Fibroblast of pulmonary artery (primary cell): ENCODE data around the gene ZNF74.
"Not testable (repeated sequence)": the region's sequence is repeated elsewhere in the genome, so short reads cannot be mapped to it uniquely, and the experiment has no call there.

ENCODE experiments used
- DNase-seq: peaks from one replicate; pipeline ENCODE4 v3.0.0-alpha.2; 2010; ENCODE audit warnings: low read depth
- H3K4me3 ChIP-seq: replicated peaks from 2 replicates; pipeline ENCODE4 v1.5.1; 2011; ENCODE audit warnings: low read depth, mild to moderate bottlenecking, control low read depth, low read length, moderate library complexity
- CTCF ChIP-seq: IDR thresholded peaks from 2 replicates; pipeline ENCODE4 v1.5.1; 2011; ENCODE audit warnings: mild to moderate bottlenecking, control low read depth, low read length, inconsistent platforms; ENCODE audit errors: missing control alignments

The ZNF74 gene

GRCh38 chr22:20393705-20394476 is at the start of gene ZNF74:
ZNF74 (plus strand) TSS chr22:20394151; CDS start chr22:20394629, 478 bp downstream.
- peak within 1 kb of the TSS; percentile 83 for H3K4me3 ChIP-seq
- DNase-seq = peak; percentile 93
- no peak for TF ChIP-seq CTCF

- not testable (repeated sequence) for H3K4me3 ChIP-seq, DNase-seq
Measured at GRCh38 chr22:20346553-20346952, 47.4 kb upstream of the ZNF74 start.

DNA sequence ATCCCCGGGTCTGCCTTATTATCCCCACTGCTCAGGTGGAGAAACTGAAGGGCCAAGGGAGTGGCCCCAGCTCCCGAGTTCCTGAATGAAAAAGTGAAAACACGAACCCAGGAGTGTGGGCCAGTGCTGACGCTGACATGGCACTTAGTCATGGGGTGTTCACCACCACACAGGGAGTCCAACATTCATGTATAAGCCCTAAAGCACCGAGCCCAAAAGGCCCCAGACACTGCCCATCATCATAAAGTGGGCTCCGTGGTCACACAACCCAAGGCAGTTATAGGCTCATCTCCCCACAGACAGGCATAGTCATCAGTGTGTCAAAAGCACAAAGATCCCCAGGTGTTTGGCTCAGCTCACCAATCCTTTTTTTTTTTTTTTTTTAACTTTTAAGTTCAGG is 41.4 kb upstream of the ZNF74 start:
- H3K4me3 ChIP-seq, DNase-seq: not testable (repeated sequence)

DNA sequence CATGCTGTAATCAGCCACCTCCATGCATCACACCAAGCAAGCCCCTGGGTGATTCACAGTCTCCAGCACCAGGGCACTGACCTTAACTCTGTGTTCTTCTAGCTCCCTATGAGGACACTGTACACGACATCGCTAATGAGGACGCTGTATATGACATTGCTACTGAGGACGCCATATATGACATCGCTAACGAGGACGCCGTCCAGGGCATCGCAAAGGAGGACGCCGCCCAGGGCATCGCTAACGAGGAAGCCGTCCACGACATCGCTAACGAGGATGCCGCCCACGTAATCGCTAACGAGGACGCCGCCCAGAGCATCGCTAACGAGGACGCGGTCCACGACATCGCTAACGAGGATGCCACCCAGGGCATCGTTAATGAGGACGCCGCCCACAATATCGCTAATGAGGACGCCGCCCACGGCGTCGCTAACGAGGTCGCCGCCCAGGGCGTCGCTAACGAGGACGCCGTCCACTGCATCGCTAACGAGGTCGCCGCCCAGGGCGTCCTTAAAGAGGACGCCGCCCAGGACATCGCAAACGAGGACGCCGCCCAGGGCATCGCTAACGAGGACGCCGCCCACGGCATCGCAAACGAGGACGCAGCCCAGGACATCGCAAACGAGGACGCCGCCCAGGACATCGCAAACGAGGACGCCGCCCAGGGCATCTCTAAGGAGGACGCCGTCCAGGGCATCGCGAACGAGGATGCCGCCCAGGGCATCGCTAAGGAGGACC is 39.5 kb upstream of the ZNF74 start:
- no peak for TF ChIP-seq CTCF
- no peak overlapping the region for H3K4me3 ChIP-seq
- no peak for DNase-seq

DNA sequence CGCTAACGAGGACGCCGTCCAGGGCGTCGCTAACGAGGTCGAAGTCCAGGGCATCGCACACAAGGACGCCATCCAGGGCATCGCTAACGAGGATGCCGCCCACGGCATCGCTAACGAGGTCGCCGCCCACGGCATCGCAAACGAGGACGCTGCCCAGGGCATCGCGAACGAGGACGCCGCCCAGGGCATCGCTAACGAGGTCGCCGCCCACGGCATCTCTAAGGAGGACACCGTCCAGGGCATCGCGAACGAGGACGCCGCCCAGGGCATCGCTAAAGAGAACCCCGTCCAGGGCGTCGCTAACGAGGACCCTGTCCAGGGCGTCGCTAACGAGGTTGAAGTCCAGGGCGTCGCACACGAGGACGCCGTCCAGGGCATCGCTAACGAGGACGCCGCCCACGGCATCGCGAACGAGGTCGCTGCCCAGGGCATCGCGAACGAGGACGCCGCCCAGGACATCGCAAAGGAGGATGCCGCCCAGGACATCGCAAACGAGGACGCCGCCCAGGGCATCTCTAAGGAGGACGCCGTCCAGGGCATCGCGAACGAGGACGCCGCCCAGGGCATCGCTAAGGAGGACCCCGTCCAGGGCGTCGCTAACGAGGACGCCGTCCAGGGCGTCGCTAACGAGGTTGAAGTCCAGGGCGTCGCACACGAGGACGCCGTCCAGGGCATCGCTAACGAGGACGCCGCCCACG is 37.9 kb upstream of the ZNF74 start:
- not testable (repeated sequence) for DNase-seq

DNA sequence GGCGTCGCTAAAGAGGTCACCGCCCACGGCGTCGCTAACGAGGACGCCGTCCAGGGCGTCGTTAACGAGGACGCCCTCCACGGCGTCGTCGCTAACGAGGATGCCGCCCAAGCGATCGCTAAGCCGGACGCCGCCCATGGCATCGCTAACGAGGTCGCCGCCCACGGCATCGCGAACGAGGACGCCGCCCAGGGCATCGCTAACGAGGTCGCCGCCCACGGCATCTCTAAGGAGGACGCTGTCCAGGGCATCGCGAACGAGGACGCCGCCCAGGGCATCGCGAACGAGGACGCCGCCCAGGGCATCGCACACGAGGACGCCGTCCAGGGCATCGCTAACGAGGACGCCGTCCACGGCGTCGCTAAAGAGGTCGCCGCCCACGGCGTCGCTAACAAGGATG is 37.0 kb upstream of the ZNF74 start:
- not testable (repeated sequence) for DNase-seq

More for the DNA sequence above, 37.9 kb upstream of the ZNF74 start:
- not testable (repeated sequence) for H3K4me3 ChIP-seq

GRCh38 chr22:20357967-20358366 is 36.0 kb upstream of the ZNF74 start:
- H3K4me3 ChIP-seq, DNase-seq: not testable (repeated sequence)

More for the DNA sequence above, 37.0 kb upstream of the ZNF74 start:
- H3K4me3 ChIP-seq = not testable (repeated sequence)

DNA sequence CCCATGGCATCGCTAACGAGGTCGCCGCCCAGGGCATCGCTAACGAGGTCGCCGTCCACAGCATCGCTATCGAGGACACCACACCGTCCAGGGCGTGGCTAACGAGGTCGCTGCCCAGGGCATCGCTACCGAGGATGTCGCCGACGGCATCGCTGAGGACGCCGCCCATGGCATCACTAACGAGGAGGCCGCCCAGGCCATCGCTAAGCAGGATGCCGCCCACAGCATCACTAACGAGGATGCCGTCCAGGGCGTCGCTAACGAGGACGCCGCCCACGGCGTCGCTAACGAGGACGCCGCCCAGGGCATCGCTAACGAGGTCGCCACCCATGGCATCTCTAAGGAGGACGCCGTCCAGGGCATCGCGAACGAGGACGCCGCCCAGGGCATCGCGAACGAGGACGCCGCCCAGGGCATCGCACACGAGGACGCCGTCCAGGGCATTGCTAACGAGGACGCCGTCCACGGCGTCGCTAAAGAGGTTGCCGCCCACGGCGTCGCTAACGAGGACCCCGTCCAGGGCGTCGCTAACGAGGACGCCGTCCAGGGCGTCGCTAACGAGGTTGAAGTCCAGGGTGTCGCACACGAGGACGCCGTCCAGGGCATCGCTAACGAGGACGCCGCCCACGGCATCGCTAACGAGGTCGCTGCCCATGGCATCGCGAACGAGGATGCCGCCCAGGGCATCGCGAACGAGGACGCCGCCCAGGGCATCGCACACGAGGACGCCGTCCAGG is 35.3 kb upstream of the ZNF74 start:
- not testable (repeated sequence) for DNase-seq, H3K4me3 ChIP-seq

GRCh38 chr22:20360261-20360660 is 33.7 kb upstream of the ZNF74 start:
- not testable (repeated sequence) for DNase-seq

DNA sequence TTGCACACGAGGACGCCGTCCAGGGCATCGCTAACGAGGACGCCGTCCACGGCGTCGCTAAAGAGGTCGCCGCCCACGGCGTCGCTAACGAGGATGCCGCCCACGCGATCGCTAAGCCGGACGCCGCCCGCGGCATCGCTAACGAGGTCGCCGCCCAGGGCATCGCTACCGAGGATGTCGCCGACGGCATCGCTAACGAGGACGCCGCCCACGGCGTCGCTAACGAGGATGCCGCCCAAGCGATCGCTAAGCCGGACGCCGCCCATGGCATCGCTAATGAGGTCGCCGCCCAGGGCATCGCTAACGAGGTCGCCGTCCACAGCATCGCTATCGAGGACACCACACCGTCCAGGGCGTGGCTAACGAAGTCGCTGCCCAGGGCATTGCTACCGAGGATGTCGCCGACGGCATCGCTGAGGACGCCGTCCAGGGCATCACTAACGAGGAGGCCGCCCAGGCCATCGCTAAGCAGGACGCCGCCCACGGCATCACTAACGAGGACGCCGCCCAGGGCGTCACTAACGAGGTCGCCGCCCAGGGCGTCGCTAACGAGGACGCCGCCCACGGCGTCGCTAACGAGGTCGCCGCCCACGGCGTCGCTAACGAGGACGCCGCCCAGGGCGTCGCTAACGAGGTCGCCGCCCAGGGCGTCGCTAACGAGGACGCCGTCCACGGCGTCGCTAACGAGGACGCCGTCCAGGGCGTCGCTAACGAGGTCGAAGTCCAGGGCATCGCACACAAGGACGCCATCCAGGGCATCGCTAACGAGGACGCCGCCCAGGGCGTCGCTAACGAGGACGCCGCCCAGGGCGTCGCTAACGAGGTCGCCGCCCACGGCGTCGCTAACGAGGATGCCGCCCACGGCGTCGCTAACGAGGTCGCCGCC is 32.8 kb upstream of the ZNF74 start:
- not testable (repeated sequence) for DNase-seq

More at GRCh38 chr22:20360261-20360660, 33.7 kb upstream of the ZNF74 start:
- H3K4me3 ChIP-seq = not testable (repeated sequence)

GRCh38 chr22:20361752-20362229 is 32.2 kb upstream of the ZNF74 start:
- not testable (repeated sequence) for DNase-seq, H3K4me3 ChIP-seq

More for the DNA sequence above, 32.8 kb upstream of the ZNF74 start:
- not testable (repeated sequence) for H3K4me3 ChIP-seq

- DNase-seq, H3K4me3 ChIP-seq: not testable (repeated sequence)
Measured at GRCh38 chr22:20362403-20362802, 31.5 kb upstream of the ZNF74 start.

- H3K4me3 ChIP-seq, DNase-seq: not testable (repeated sequence)
Measured at GRCh38 chr22:20364335-20365260, 29.4 kb upstream of the ZNF74 start.

- not testable (repeated sequence) for H3K4me3 ChIP-seq, DNase-seq
Measured at GRCh38 chr22:20366841-20367240, 27.1 kb upstream of the ZNF74 start.
